NOMO-1 (cell line): Measurements from ENCODE around the gene PLPPR5.
"Not testable (repeated sequence)": the region's sequence is repeated elsewhere in the genome, so short reads cannot be mapped to it uniquely, and the experiment has no call there.

Experiments used
- DNase-seq, 2 experiments: peaks; one replicate each; lab custom pipeline; 2025; ENCODE audit not compliant: unreplicated experiment in 2 of 2; lab: John Stamatoyannopoulos, UW

Gene PLPPR5

GRCh38 chr1:99004861-99005442, at the start of gene PLPPR5:
Gene PLPPR5 (minus strand): TSS chr1:99004861. CDS start chr1:99004671, 190 bp downstream.
- no peak for DNase-seq

- no peak for DNase-seq
Measured at GRCh38 chr1:99051611-99052283, 47.1 kb upstream of the PLPPR5 start.

- no peak for DNase-seq
Measured at GRCh38 chr1:99049745-99050144, 45.1 kb upstream of the PLPPR5 start.

GRCh38 chr1:99036746-99037145, 32.1 kb upstream of the PLPPR5 start:
- not testable (repeated sequence) for DNase-seq

- DNase-seq = no peak
Measured at GRCh38 chr1:99018313-99018712, 13.7 kb upstream of the PLPPR5 start.

- no peak for DNase-seq
Measured at GRCh38 chr1:99017655-99018054, 13.0 kb upstream of the PLPPR5 start.

- no peak for DNase-seq
Measured at GRCh38 chr1:99010679-99011078, 6.0 kb upstream of the PLPPR5 start.

GRCh38 chr1:99007366-99007765, 2.7 kb upstream of the PLPPR5 start:
- DNase-seq = no peak

- no peak for DNase-seq
Measured at GRCh38 chr1:99005537-99005942, 879 bp upstream of the PLPPR5 start.

GRCh38 chr1:99004254-99004860, 304 bp downstream of the PLPPR5 start:
- DNase-seq = no peak

- DNase-seq = no peak
Measured at GRCh38 chr1:99003581-99004253, 944 bp downstream of the PLPPR5 start.

- no peak for DNase-seq
Measured at GRCh38 chr1:98992844-98993243, 11.8 kb downstream of the PLPPR5 start.

GRCh38 chr1:98991127-98992012, 13.3 kb downstream of the PLPPR5 start:
- DNase-seq = no peak

GRCh38 chr1:98989556-98989907, 15.1 kb downstream of the PLPPR5 start:
- DNase-seq = no peak

- no peak for DNase-seq
Measured at GRCh38 chr1:98988904-98989555, 15.6 kb downstream of the PLPPR5 start.

GRCh38 chr1:98985687-98986086, 19.0 kb downstream of the PLPPR5 start:
- no peak for DNase-seq

- no peak for DNase-seq
Measured at GRCh38 chr1:98981917-98982513, 22.6 kb downstream of the PLPPR5 start.

- no peak for DNase-seq
Measured at GRCh38 chr1:98979463-98979862, 25.2 kb downstream of the PLPPR5 start.

- no peak for DNase-seq
Measured at GRCh38 chr1:98975810-98976209, 28.9 kb downstream of the PLPPR5 start.

- no peak for DNase-seq
Measured at GRCh38 chr1:98975113-98975512, 29.5 kb downstream of the PLPPR5 start.
